WTC11 (cell line): ENCODE results near the gene SLC45A3.

Experiments
- CREM ChIP-seq: sonication (generic); formaldehyde crosslinking; IDR thresholded peaks from 2 replicates; pipeline ENCODE4 v1.8.1; 2022; ENCODE audit warnings: mild to moderate bottlenecking, missing genetic modification reagents, moderate library complexity
- CTCF ChIP-seq: fragments of 200-600 bp; IDR thresholded peaks from 2 replicates; pipeline ENCODE4 v1.8.0; 2022; ENCODE audit warnings: antibody characterized with exemption
- FOXP1 ChIP-seq: sonication (generic); formaldehyde crosslinking; IDR thresholded peaks from 2 replicates; pipeline ENCODE4 v1.8.0; 2022; ENCODE audit warnings: missing genetic modification reagents, mild to moderate bottlenecking, moderate library complexity, borderline replicate concordance
- NFE2L1 ChIP-seq: sonication (generic); formaldehyde crosslinking; IDR thresholded peaks from 2 replicates; pipeline ENCODE4 v1.8.1; 2023; ENCODE audit warnings: missing genetic modification reagents
- SP1 ChIP-seq: sonication (generic); formaldehyde crosslinking; conservative IDR thresholded peaks from 2 replicates; pipeline ENCODE4 v1.8.1; 2022; ENCODE audit warnings: missing genetic modification reagents
- STAT6 ChIP-seq: sonication (generic); formaldehyde crosslinking; conservative IDR thresholded peaks from 2 replicates; pipeline ENCODE4 v1.8.1; 2023; ENCODE audit warnings: mild to moderate bottlenecking, low read depth, missing genetic modification reagents, moderate library complexity
- ZNF138 ChIP-seq: sonication (generic); formaldehyde crosslinking; conservative IDR thresholded peaks from 2 replicates; pipeline ENCODE4 v1.8.1; 2022; ENCODE audit warnings: mild to moderate bottlenecking, moderate library complexity, missing genetic modification reagents

GRCh38 chr1:205613854-205614412 lies 66.4 kb downstream of the SLC45A3 start:
- no peak for TF ChIP-seq CTCF
- TF ChIP-seq FOXP1 (CRISPR knock-in tag), result no peak
- no peak for TF ChIP-seq ZNF138
- TF ChIP-seq STAT6 (CRISPR knock-in tag), result no peak
- no peak for TF ChIP-seq CREM (CRISPR knock-in tag)
- no peak for TF ChIP-seq NFE2L1 (CRISPR knock-in tag)
- no peak for TF ChIP-seq SP1 (CRISPR knock-in tag)
